ACHN (cell line): Measurements from ENCODE around the gene YBX1.
"Not testable (repeated sequence)": the region's sequence is repeated elsewhere in the genome, so short reads cannot be mapped to it uniquely, and the experiment has no call there.

ENCODE experiments used
- DNase-seq: peaks from one replicate; pipeline ENCODE4 v3.0.0-alpha.2; 2015
- in situ Hi-C: cut with HindIII; loops from 2 replicates; pipeline ENCODE4 v1.10.0; 2017; ENCODE audit warnings: low sequenced_read_pairs, low pct_ligation_motif_present, low pct_unique_long_range_greater_than_20kb

Gene YBX1

GRCh38 chr1:42681741-42682483 is at the start of gene YBX1:
Gene YBX1 (plus strand): TSS chr1:42682418. CDS start chr1:42682566, 148 bp downstream.
- in situ Hi-C loops, result no loop called here
- peak; percentile 98 for DNase-seq

GRCh38 chr1:42639116-42639515 is 43.1 kb upstream of the YBX1 start:
- no peak for DNase-seq
- in situ Hi-C loops, result no loop called here

- no peak for DNase-seq
- in situ Hi-C loops, result no loop called here
These were observed 36.2 kb upstream of the YBX1 start for GRCh38 chr1:42646056-42646455.

GRCh38 chr1:42657201-42657600 is 25.0 kb upstream of the YBX1 start:
- DNase-seq, result no peak
- in situ Hi-C loops, result no loop called here

- in situ Hi-C loops, result no loop called here
- DNase-seq, result peak; percentile 91
These were observed 24.0 kb upstream of the YBX1 start, which contains the start of gene PPIH for GRCh38 chr1:42657981-42658876. Gene PPIH (plus strand): TSS chr1:42658423. CDS start chr1:42658447, 24 bp downstream.

GRCh38 chr1:42658877-42659337 is 23.3 kb upstream of the YBX1 start:
- peak; percentile 24 for DNase-seq
- in situ Hi-C loops, result no loop called here

- DNase-seq, result no peak
- in situ Hi-C loops, result no loop called here
These were observed 21.2 kb upstream of the YBX1 start for GRCh38 chr1:42660907-42661500.

GRCh38 chr1:42669936-42670335 is 12.3 kb upstream of the YBX1 start:
- no peak for DNase-seq
- in situ Hi-C loops, result no loop called here

GRCh38 chr1:42670425-42670824 is 11.8 kb upstream of the YBX1 start:
- in situ Hi-C loops, result no loop called here
- peak; percentile 16 for DNase-seq

GRCh38 chr1:42674214-42674613 is 8.0 kb upstream of the YBX1 start:
- in situ Hi-C loops, result no loop called here
- DNase-seq, result no peak

- no peak for DNase-seq
- in situ Hi-C loops, result no loop called here
These were observed 7.5 kb upstream of the YBX1 start for GRCh38 chr1:42674682-42675081.

- in situ Hi-C loops, result no loop called here
- no peak for DNase-seq
These were observed 6.8 kb upstream of the YBX1 start for GRCh38 chr1:42675467-42675866.

GRCh38 chr1:42676534-42677087 is 5.6 kb upstream of the YBX1 start:
- no peak for DNase-seq
- in situ Hi-C loops, result no loop called here

- no peak for DNase-seq
- in situ Hi-C loops, result no loop called here
These were observed 2.7 kb upstream of the YBX1 start for GRCh38 chr1:42679364-42679983.

GRCh38 chr1:42680055-42680454 is 2.2 kb upstream of the YBX1 start:
- in situ Hi-C loops, result no loop called here
- no peak for DNase-seq

- in situ Hi-C loops, result no loop called here
- peak; percentile 38 for DNase-seq
These were observed 1.1 kb upstream of the YBX1 start for GRCh38 chr1:42680921-42681683.

GRCh38 chr1:42682484-42682738 is 193 bp downstream of the YBX1 start:
- in situ Hi-C loops, DNase-seq: not testable (repeated sequence)
